ENCODE results near the gene RXRG.
A peak's percentile ranks its signal among the peaks of the same experiment; 100 is the strongest.

RXRG gene

DNA sequence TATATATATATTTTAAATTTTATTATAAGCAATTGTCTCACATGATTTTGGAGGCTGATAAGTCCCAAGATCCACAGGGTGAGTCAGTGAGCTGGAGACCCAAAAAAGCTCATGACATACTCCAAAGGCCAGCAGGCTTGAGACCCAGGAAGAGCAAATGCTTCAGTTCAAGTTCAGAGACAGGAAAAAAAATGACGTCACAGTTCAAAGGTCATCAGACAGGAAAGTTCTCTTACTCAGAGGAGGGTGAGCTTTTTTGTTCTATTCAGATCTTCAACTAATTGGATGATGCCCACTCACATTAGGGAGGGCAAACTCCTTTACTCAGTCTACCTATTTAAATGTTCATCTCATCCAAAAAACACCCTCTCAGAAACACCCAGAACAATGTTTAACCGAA, 18.2 kb downstream of the RXRG start:
- DNase-seq (ENCODE audit: insufficient read length, low spot score): no peak
- FAIRE-seq: no peak
- TF ChIP-seq, protein P1, sequence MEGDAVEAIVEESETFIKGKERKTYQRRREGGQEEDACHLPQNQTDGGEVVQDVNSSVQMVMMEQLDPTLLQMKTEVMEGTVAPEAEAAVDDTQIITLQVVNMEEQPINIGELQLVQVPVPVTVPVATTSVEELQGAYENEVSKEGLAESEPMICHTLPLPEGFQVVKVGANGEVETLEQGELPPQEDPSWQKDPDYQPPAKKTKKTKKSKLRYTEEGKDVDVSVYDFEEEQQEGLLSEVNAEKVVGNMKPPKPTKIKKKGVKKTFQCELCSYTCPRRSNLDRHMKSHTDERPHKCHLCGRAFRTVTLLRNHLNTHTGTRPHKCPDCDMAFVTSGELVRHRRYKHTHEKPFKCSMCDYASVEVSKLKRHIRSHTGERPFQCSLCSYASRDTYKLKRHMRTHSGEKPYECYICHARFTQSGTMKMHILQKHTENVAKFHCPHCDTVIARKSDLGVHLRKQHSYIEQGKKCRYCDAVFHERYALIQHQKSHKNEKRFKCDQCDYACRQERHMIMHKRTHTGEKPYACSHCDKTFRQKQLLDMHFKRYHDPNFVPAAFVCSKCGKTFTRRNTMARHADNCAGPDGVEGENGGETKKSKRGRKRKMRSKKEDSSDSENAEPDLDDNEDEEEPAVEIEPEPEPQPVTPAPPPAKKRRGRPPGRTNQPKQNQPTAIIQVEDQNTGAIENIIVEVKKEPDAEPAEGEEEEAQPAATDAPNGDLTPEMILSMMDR (IDR thresholded peaks at IDR 0.05; ENCODE audit: insufficient read depth, missing control alignments): no peak

DNA sequence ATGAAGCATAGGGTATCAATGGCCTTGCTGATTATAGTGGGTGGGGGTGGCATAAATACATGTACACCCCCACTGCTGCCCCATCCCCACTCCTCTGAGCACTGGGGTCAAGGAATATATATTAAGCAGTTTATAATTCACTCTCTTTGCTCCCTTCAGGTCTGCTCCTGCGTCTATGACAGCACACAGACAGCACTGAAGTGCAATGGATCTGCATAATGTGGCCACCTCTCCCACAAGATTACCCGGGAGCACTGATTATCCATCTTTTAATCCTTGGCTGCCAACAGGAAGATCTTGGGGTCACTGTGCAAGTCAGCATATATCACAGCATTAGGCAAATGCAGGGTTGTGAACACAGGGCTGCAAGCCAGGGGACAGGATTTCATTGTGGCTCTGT, 19.3 kb downstream of the RXRG start:
- TF ChIP-seq, protein P1 (IDR thresholded peaks at IDR 0.05; ENCODE audit: insufficient read depth, missing control alignments): no peak
- peak; percentile 44 for DNase-seq (ENCODE audit: insufficient read length, low spot score)

DNA sequence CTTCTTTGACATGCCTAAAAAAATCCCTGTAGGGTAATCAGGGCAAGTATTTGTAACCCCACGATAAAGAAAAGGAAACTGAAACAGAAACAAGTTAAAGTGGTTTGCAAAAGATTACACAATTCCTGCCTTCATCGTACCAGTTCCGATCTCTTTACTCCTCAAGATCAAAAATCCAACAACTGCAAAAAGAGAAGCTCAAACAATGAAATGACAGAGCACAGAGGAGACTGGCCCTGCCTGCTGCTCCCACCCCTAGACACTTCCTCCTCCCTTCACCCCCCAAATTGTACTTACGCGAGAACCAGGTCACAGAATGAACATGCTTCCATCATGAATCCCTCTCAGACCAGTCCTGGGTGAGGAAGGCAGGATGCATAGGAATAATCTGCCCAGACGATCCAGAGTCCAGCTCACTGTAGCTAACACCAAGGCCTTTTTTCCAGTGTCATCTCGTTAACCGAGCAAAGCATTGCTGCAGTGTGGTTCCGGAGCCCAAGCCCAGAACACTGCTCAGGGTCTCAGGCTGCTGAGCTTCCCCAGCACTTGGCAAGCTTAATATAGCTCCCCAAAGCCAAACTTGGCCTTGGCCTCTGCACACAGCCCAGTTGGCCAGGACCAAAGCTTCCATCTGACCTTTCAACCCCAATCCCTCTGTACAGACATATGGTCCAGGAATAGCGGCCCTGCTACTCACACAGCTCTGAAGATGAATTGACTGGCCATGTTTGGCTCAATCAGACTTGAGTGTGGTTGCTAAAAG, 20.3 kb downstream of the RXRG start:
- no peak for FAIRE-seq
- DNase-seq (ENCODE audit: insufficient read length, low spot score): no peak
- TF ChIP-seq, protein P1 (IDR thresholded peaks at IDR 0.05; ENCODE audit: insufficient read depth, missing control alignments): no peak

More for the DNA sequence above, 19.3 kb downstream of the RXRG start:
- peak; percentile 91 for FAIRE-seq

DNA sequence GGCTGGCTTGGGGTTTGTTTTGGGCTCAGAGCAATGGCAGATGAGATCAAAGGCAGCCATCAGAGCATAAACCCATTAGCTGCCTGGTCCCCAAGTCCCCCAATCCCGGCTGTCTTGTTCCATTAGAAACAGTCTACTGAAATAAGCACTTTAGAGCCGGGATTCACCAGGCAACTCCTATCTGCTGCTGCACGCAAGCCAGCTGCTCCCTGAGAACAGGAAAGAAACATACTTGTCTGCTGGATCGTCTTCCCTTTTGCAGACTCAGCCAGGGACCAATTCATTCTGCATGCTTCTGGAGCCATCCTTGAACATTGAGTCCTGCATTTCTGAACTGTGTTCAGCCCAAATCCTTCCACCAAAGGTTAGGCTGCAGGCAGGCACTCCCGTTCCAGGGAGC, 21.8 kb downstream of the RXRG start:
- TF ChIP-seq, protein P1 (IDR thresholded peaks at IDR 0.05; ENCODE audit: insufficient read depth, missing control alignments): no peak
- FAIRE-seq: no peak
- no peak for DNase-seq (ENCODE audit: insufficient read length, low spot score)

DNA sequence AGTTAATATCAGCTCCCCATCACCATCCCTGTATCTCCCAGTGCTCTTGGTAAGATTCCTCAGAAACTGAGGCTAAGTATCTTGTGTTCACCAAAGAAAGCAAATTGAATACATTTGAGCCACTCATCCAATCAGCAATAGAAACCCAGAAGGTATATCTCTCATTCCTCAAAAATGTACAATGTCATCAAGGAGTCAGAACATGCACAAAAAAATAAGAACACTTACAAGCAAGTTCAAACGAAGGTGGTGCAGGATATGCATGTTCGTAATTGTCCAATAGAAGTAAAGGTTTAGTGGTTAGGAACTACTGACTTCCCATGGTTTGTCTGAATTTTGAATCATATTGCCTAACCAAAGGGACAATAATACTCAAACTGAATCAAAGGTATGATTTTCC, 24.3 kb downstream of the RXRG start:
- peak; percentile 69 for FAIRE-seq
- TF ChIP-seq, protein P1 (IDR thresholded peaks at IDR 0.05; ENCODE audit: insufficient read depth, missing control alignments): no peak
- no peak for DNase-seq (ENCODE audit: insufficient read length, low spot score)

DNA sequence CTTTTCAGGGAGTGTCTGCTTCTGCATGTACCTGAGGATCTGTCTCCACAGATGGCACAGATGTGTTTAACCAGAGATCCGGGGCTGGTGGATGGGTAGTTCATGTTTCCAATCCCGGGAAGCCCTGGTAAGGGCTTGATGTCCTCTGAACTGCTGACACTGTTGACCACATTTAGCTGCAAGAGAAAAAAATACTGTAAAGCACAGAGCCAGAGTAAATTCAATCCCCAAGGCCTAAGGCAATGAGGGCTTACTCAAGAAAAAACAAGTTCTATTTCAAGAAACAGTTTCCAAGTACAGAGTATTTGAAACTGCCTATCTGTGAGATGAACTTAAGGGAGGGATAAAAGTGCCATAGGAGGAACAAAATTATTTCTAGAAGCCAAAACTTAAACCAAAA, 25.1 kb downstream of the RXRG start:
- FAIRE-seq (no peak), DNase-seq (ENCODE audit: insufficient read length, low spot score) (no peak)
- TF ChIP-seq, protein P1 (IDR thresholded peaks at IDR 0.05; ENCODE audit: insufficient read depth, missing control alignments): no peak

DNA sequence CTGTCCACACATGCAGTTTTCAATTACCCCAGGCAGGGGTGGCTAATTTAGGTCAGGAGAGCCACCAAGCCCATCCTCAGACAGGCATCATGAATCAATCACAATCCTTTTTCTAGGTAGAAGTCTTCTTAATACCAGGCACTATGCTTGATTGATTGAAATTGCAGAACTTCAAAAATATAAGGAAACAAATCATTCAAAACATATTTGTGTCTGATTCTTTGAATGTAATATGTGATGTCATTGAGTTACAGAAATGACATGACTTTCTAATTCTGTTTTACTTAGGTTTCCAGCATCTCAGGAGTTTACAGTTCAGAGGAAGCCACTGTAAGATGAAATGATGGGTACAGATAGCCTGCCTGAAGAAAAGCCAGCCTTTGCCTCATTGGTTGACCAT, 26.7 kb downstream of the RXRG start:
- TF ChIP-seq, protein P1 (IDR thresholded peaks at IDR 0.05; ENCODE audit: insufficient read depth, missing control alignments): no peak
- DNase-seq (ENCODE audit: insufficient read length, low spot score) (no peak), FAIRE-seq (no peak)

Measured in D721Med (cell line).